Osteocyte (in vitro differentiated cells): ENCODE measurements around the gene ZFYVE9. TPM values are rescaled to one million over a fixed set of nuclear protein-coding genes. Genes with fewer than 3 reads are reported as not detected.

Experiments used
- DNase-seq: peaks from one replicate; pipeline ENCODE4 v3.0.0; 2021; ENCODE audit warnings: mixed read lengths; ENCODE audit not compliant: unreplicated experiment; ENCODE audit errors: extremely low spot score
- H3K27ac Mint-ChIP-seq: one replicate; pipeline ENCODE4 v1.8.0; 2021; ENCODE audit warnings: mild to moderate bottlenecking, mixed read lengths; ENCODE audit not compliant: unreplicated experiment
- H3K27me3 Mint-ChIP-seq: one replicate; pipeline ENCODE4 v1.8.0; 2021; ENCODE audit warnings: mixed read lengths; ENCODE audit not compliant: unreplicated experiment
- H3K36me3 Mint-ChIP-seq: one replicate; pipeline ENCODE4 v1.8.0; 2021; ENCODE audit warnings: mixed read lengths; ENCODE audit not compliant: unreplicated experiment
- H3K4me1 Mint-ChIP-seq: one replicate; pipeline ENCODE4 v1.8.0; 2021; ENCODE audit warnings: mixed read lengths; ENCODE audit not compliant: unreplicated experiment
- H3K4me3 Mint-ChIP-seq: one replicate; pipeline ENCODE4 v1.8.0; 2021; ENCODE audit warnings: mild to moderate bottlenecking, moderate library complexity, mixed read lengths; ENCODE audit not compliant: unreplicated experiment
- H3K9me3 Mint-ChIP-seq: one replicate; pipeline ENCODE4 v1.8.0; 2021; ENCODE audit warnings: mixed read lengths; ENCODE audit not compliant: unreplicated experiment
- CTCF ChIP-seq: fragments of 200-600 bp; sonication (generic); IDR thresholded peaks from 2 replicates; pipeline ENCODE4 v1.5.0; 2021; ENCODE audit warnings: antibody characterized with exemption, mild to moderate bottlenecking, moderate library complexity
- total RNA-seq: library from RNA; stranded (reverse); gene quantifications from 2 replicates; pipeline ENCODE4 v1.2.1, GENCODE V29; 2021

The ZFYVE9 gene
- total RNA-seq, 1 donor from 2014 or later = 25.9 TPM

- no peak overlapping the region for H3K4me3 Mint-ChIP-seq
These were observed 91.6 kb downstream of the ZFYVE9 start for GRCh38 chr1:52233463-52233862.

GRCh38 chr1:52234014-52234413, 92.1 kb downstream of the ZFYVE9 start:
- Mint-ChIP-seq H3K4me1 (no peaks in the 10 kb centered on the region), H3K9me3 (no peaks in the 10 kb centered on the region), H3K27ac (no peak overlapping the region), H3K4me3 (no peak overlapping the region), H3K36me3 (peaks cover 12% of the 10 kb centered on the region), H3K27me3 (no peaks in the 10 kb centered on the region)
- no peak for TF ChIP-seq CTCF
- DNase-seq = no peak

More at GRCh38 chr1:52233463-52233862, 91.6 kb downstream of the ZFYVE9 start:
- peaks cover 9% of the 10 kb centered on the region for H3K36me3 Mint-ChIP-seq
- no peaks in the 10 kb centered on the region for H3K27me3 Mint-ChIP-seq
- TF ChIP-seq CTCF = no peak
- no peak overlapping the region for H3K27ac Mint-ChIP-seq
- H3K9me3 Mint-ChIP-seq = no peaks in the 10 kb centered on the region
- no peak for DNase-seq
- H3K4me1 Mint-ChIP-seq = no peaks in the 10 kb centered on the region

- H3K27ac Mint-ChIP-seq = no peak overlapping the region
- peaks cover 12% of the 10 kb centered on the region for H3K36me3 Mint-ChIP-seq
- H3K9me3 Mint-ChIP-seq = no peaks in the 10 kb centered on the region
- no peaks in the 10 kb centered on the region for H3K4me1 Mint-ChIP-seq
- no peak for DNase-seq
- no peak for TF ChIP-seq CTCF
- H3K4me3 Mint-ChIP-seq = no peak overlapping the region
- no peaks in the 10 kb centered on the region for H3K27me3 Mint-ChIP-seq
These were observed 92.8 kb downstream of the ZFYVE9 start for GRCh38 chr1:52234708-52235107.

GRCh38 chr1:52235646-52236045, 93.8 kb downstream of the ZFYVE9 start:
- no peak overlapping the region for H3K27ac Mint-ChIP-seq
- no peaks in the 10 kb centered on the region for H3K9me3 Mint-ChIP-seq
- TF ChIP-seq CTCF = no peak
- DNase-seq = no peak
- H3K4me1 Mint-ChIP-seq = no peaks in the 10 kb centered on the region
- no peak overlapping the region for H3K4me3 Mint-ChIP-seq
- H3K36me3 Mint-ChIP-seq = peaks cover 14% of the 10 kb centered on the region
- H3K27me3 Mint-ChIP-seq = no peaks in the 10 kb centered on the region

- TF ChIP-seq CTCF = no peak
- H3K4me3 Mint-ChIP-seq = no peak overlapping the region
- H3K36me3 Mint-ChIP-seq = peaks cover 14% of the 10 kb centered on the region
- no peak for DNase-seq
- H3K27ac Mint-ChIP-seq = no peak overlapping the region
- H3K4me1 Mint-ChIP-seq = no peaks in the 10 kb centered on the region
- no peaks in the 10 kb centered on the region for H3K27me3 Mint-ChIP-seq
- no peaks in the 10 kb centered on the region for H3K9me3 Mint-ChIP-seq
These were observed 95.5 kb downstream of the ZFYVE9 start for GRCh38 chr1:52237430-52237829.
